H1 (cell line): ENCODE data around the gene RAB29. TPM values are rescaled to one million over a fixed set of nuclear protein-coding genes. Genes with fewer than 3 reads are reported as not detected.

ENCODE experiments used
- CTCF ChIA-PET: fragments of 300-600 bp; sonication (Branson Sonifier 250); formaldehyde crosslinking; loops from one replicate; lab custom pipeline; 2021; ENCODE audit not compliant: partially characterized antibody; lab: Charles Lee
- POLR2A ChIA-PET: fragments of 300-600 bp; sonication (Branson Sonifier 250); formaldehyde crosslinking; loops from one replicate; lab custom pipeline; 2021; ENCODE audit warnings: inconsistent platforms; ENCODE audit not compliant: partially characterized antibody; lab: Charles Lee
- DNase-seq, 2 experiments: peaks; one replicate each; pipeline versions ENCODE4 v3.0.0 to v3.0.0-alpha.2; 2010 to 2022; ENCODE audit warnings: low spot score in 2 of 2, low read depth in 1 of 2, mixed read lengths in 1 of 2
- FAIRE-seq: peaks from 2 replicates; lab custom pipeline; 2011; peaks lifted over from hg19 to GRCh38; lab: Jason Lieb, UNC
- H2AFZ ChIP-seq: 2 replicates; pipeline ENCODE4 v1.8.1; 2012; ENCODE audit warnings: low read length, inconsistent platforms
- H2AK5ac ChIP-seq: 2 replicates; pipeline ENCODE4 v1.6.1; 2013; ENCODE audit warnings: low read depth, low read length
- H2BK120ac ChIP-seq: replicated peaks from 2 replicates; pipeline ENCODE3; 2013; ENCODE audit warnings: low read depth, low read length, inconsistent platforms
- H2BK12ac ChIP-seq: 2 replicates; pipeline ENCODE4 v1.6.1; 2013; ENCODE audit warnings: low read depth, low read length
- H2BK15ac ChIP-seq: 2 replicates; pipeline ENCODE4 v1.6.1; 2013; ENCODE audit warnings: low read length
- H2BK20ac ChIP-seq: 2 replicates; pipeline ENCODE4 v1.6.1; 2013; ENCODE audit warnings: low read length
- H2BK5ac ChIP-seq: 2 replicates; pipeline ENCODE4 v1.6.1; 2013; ENCODE audit warnings: low read depth, low read length
- H3K14ac ChIP-seq: 2 replicates; pipeline ENCODE4 v1.6.1; 2013; ENCODE audit warnings: inconsistent platforms; ENCODE audit not compliant: insufficient read length
- H3K18ac ChIP-seq: 2 replicates; pipeline ENCODE4 v1.6.1; 2013; ENCODE audit warnings: low read length; ENCODE audit errors: extremely low read depth
- H3K23ac ChIP-seq: 2 replicates; pipeline ENCODE4 v1.6.1; 2013; ENCODE audit warnings: inconsistent platforms; ENCODE audit not compliant: insufficient read length
- H3K23me2 ChIP-seq: 2 replicates; pipeline ENCODE4 v1.6.1; 2013; ENCODE audit warnings: low read depth, low read length
- H3K27ac ChIP-seq: 2 replicates; pipeline ENCODE4 v1.6.1; 2011; ENCODE audit warnings: low read depth, low read length, inconsistent platforms
- H3K27me3 ChIP-seq, 4 experiments: replicated peaks in 1 of 4; 1 replicate in 1 of 4; 2 replicates in 3 of 4; pipeline versions ENCODE4 v1.6.1 to v1.8.1; 2011 to 2013; ENCODE audit warnings: low read length in 3 of 4, mild to moderate bottlenecking in 3 of 4, inconsistent platforms in 2 of 4, mixed read lengths in 2 of 4, moderate library complexity in 1 of 4; ENCODE audit not compliant: control insufficient read depth in 3 of 4, insufficient read depth in 3 of 4; ENCODE audit errors: extremely low read depth in 1 of 4
- H3K36me3 ChIP-seq, 4 experiments: 2 replicates each; pipeline versions ENCODE4 v1.6.1 to v1.8.1; 2011 to 2013; ENCODE audit warnings: mild to moderate bottlenecking in 4 of 4, low read length in 3 of 4, moderate library complexity in 2 of 4, control low read depth in 1 of 4, inconsistent platforms in 1 of 4; ENCODE audit not compliant: insufficient read depth in 4 of 4, control insufficient read depth in 2 of 4
- H3K4ac ChIP-seq: replicated peaks from 2 replicates; pipeline ENCODE3; 2013; ENCODE audit warnings: low read length, low read depth, mixed read lengths, inconsistent platforms; ENCODE audit not compliant: insufficient read length
- H3K4me1 ChIP-seq, 4 experiments: replicated peaks in 1 of 4; 1 replicate in 1 of 4; 2 replicates in 3 of 4; pipeline versions ENCODE4 v1.6.1 to v1.8.1; 2011 to 2013; ENCODE audit warnings: low read length in 3 of 4, inconsistent platforms in 2 of 4, mixed read lengths in 1 of 4; ENCODE audit not compliant: insufficient read depth in 4 of 4, control insufficient read depth in 3 of 4
- H3K4me2 ChIP-seq, 2 experiments: 2 replicates each; pipeline versions ENCODE4 v1.6.1 to v1.8.1; 2011 to 2013; ENCODE audit warnings: low read depth in 2 of 2, low read length in 2 of 2, control low read depth in 1 of 2, inconsistent platforms in 1 of 2, mild to moderate bottlenecking in 1 of 2; ENCODE audit not compliant: insufficient read depth in 1 of 2
- H3K4me3 ChIP-seq, 4 experiments: fragments of 200-600, 300-600 bp in 1 of 4; sonication (generic), shearing (Covaris generic), sonication (Bioruptor Twin) in 1 of 4; 2 replicates each; pipeline versions ENCODE4 v1.5.1 to v1.8.1; 2011 to 2016; ENCODE audit warnings: low read length in 4 of 4, low read depth in 3 of 4, control low read depth in 2 of 4, inconsistent platforms in 2 of 4, mild to moderate bottlenecking in 2 of 4, mixed read lengths in 1 of 4, moderate library complexity in 1 of 4; ENCODE audit not compliant: insufficient read depth in 2 of 4; ENCODE audit errors: extremely low read depth in 1 of 4
- H3K56ac ChIP-seq: replicated peaks from 2 replicates; pipeline ENCODE3; 2013; ENCODE audit warnings: low read depth, mild to moderate bottlenecking, mixed read lengths, low read length, inconsistent platforms; ENCODE audit not compliant: insufficient read length
- H3K79me1 ChIP-seq: 2 replicates; pipeline ENCODE4 v1.6.1; 2013; ENCODE audit warnings: low read depth, low read length, control low read depth
- H3K79me2 ChIP-seq, 2 experiments: 2 replicates each; pipeline versions ENCODE4 v1.6.1 to v1.8.1; 2012 to 2013; ENCODE audit warnings: low read length in 2 of 2, mild to moderate bottlenecking in 2 of 2, inconsistent platforms in 1 of 2; ENCODE audit not compliant: insufficient read depth in 2 of 2, control insufficient read depth in 1 of 2
- H3K9ac ChIP-seq, 4 experiments: replicated peaks in 1 of 4; 1 replicate in 1 of 4; 2 replicates in 3 of 4; pipeline versions ENCODE4 v1.6.1 to v1.8.1; 2011 to 2013; ENCODE audit warnings: low read depth in 3 of 4, low read length in 3 of 4, control low read depth in 2 of 4, mild to moderate bottlenecking in 2 of 4, moderate library complexity in 2 of 4, inconsistent platforms in 1 of 4; ENCODE audit errors: extremely low read depth in 1 of 4
- H3K9me3 ChIP-seq, 2 experiments: 2 replicates each; pipeline versions ENCODE4 v1.6.1 to v1.8.1; 2012 to 2013; ENCODE audit warnings: mild to moderate bottlenecking in 2 of 2, moderate library complexity in 2 of 2, control low read depth in 1 of 2, inconsistent platforms in 1 of 2, low read depth in 1 of 2, low read length in 1 of 2, mixed read lengths in 1 of 2; ENCODE audit not compliant: insufficient read depth in 2 of 2
- H4K20me1 ChIP-seq, 2 experiments: replicated peaks in 1 of 2; 2 replicates each; pipeline versions ENCODE3 to v1.8.1; 2011 to 2013; ENCODE audit warnings: inconsistent platforms in 2 of 2, low read length in 2 of 2, mild to moderate bottlenecking in 1 of 2; ENCODE audit not compliant: insufficient read depth in 2 of 2, control insufficient read depth in 1 of 2
- H4K5ac ChIP-seq: 2 replicates; pipeline ENCODE4 v1.6.1; 2013; ENCODE audit warnings: low read length, low read depth, mixed read lengths, inconsistent platforms; ENCODE audit not compliant: insufficient read length
- H4K8ac ChIP-seq: 2 replicates; pipeline ENCODE4 v1.8.0; 2013; ENCODE audit warnings: mild to moderate bottlenecking, moderate library complexity, low read length, inconsistent platforms; ENCODE audit not compliant: insufficient read depth; ENCODE audit errors: extremely low read depth
- H4K91ac ChIP-seq: replicated peaks from 2 replicates; pipeline ENCODE3; 2013; ENCODE audit warnings: low read length, mixed read lengths, inconsistent platforms; ENCODE audit not compliant: insufficient read length
- CBX8 ChIP-seq: fragments of 300-800, 300-1000 bp; sonication (generic); IDR thresholded peaks from 2 replicates; pipeline ENCODE4 v1.7.1; 2016; ENCODE audit warnings: low read depth, low read length, borderline replicate concordance
- E2F6 ChIP-seq: IDR thresholded peaks from 2 replicates; pipeline ENCODE4 v1.6.1; 2012; ENCODE audit warnings: inconsistent platforms
- EGR1 ChIP-seq: IDR thresholded peaks from 2 replicates; pipeline ENCODE4 v1.6.1; 2011; ENCODE audit warnings: low read depth, low read length, borderline replicate concordance
- JUND ChIP-seq: IDR thresholded peaks from 2 replicates; pipeline ENCODE4 v1.6.1; 2011; ENCODE audit warnings: mild to moderate bottlenecking, improper control_type of control experiment, low read length
- NANOG ChIP-seq: IDR thresholded peaks from 2 replicates; pipeline ENCODE4 v1.6.1; 2011; ENCODE audit warnings: low read length, low read depth, mild to moderate bottlenecking, inconsistent platforms; ENCODE audit not compliant: insufficient read depth, poor library complexity, severe bottlenecking
- POLR2A ChIP-seq, 2 experiments: IDR thresholded peaks; 1 replicate in 1 of 2; 2 replicates in 1 of 2; pipeline ENCODE4 v1.6.1; 2011; ENCODE audit warnings: low read depth in 2 of 2, low read length in 2 of 2, mild to moderate bottlenecking in 2 of 2; ENCODE audit errors: control extremely low read depth in 1 of 2
- SP1 ChIP-seq: IDR thresholded peaks from 2 replicates; pipeline ENCODE4 v1.6.1; 2011; ENCODE audit warnings: low read depth, low read length
- SRF ChIP-seq: IDR thresholded peaks from 2 replicates; pipeline ENCODE4 v1.6.1; 2011; ENCODE audit warnings: mild to moderate bottlenecking, low read depth, low read length, moderate library complexity
- TAF1 ChIP-seq: IDR thresholded peaks from 2 replicates; pipeline ENCODE4 v1.6.1; 2011; ENCODE audit warnings: mild to moderate bottlenecking, low read depth, low read length
- YY1 ChIP-seq: IDR thresholded peaks from 2 replicates; pipeline ENCODE4 v1.6.1; 2011; ENCODE audit warnings: low read depth, mild to moderate bottlenecking, low read length
- WGBS, 2 experiments: shearing (Covaris generic) in 1 of 2; methylation state at CpG; one replicate each; pipeline versions ENCODE4 v1.1.6 to v1.1.7; 2013 to 2015; ENCODE audit warnings: low lambda C conversion rate in 2 of 2, mixed read lengths in 2 of 2, inconsistent platforms in 1 of 2, low coverage in 1 of 2, missing lambda C conversion rate in 1 of 2; ENCODE audit not compliant: insufficient replicate concordance in 2 of 2, insufficient coverage in 1 of 2, insufficient read length in 1 of 2; ENCODE audit errors: extremely low coverage in 1 of 2, missing lambda C conversion rate in 1 of 2; 5-methylcytosine and 5-hydroxymethylcytosine counted together
- polyA plus RNA-seq, 7 experiments: library from polyadenylated mRNA; depleted of rRNA in 3 of 7; stranded (reverse) in 5 of 7; unstranded in 2 of 7; fragments of >200 nt in 5 of 7; fragments of 200-250 nt in 2 of 7; gene quantifications; 1 replicate in 5 of 7; 2 replicates in 1 of 7; 4 replicates in 1 of 7; pipeline versions ENCODE4 v1.2.1 to v1.2.3, GENCODE V29; 2011 to 2013; ENCODE audit warnings: missing spikeins in 2 of 7, mixed read lengths in 2 of 7
- total RNA-seq: library from RNA; stranded (reverse); fragmentation: NEBNext Ultra II Directional; extraction: Animal tissue kit (Norgen Biotek cat#: 25700); gene quantifications from 2 replicates; pipeline ENCODE4 v1.2.1, GENCODE V29; 2021
- TF ChIP-seq, protein P1 (sequence below): IDR thresholded peaks from 2 replicates; pipeline ENCODE4 v1.6.1; 2011; ENCODE audit warnings: low read length, improper control_type of control experiment

RAB29 gene
- total and polyA plus RNA-seq, 2 of the 8 experiments (the other 6 are each of a cell fraction or from before 2014, with no cell fraction given), result 10.1 to 17.3 TPM

DNA sequence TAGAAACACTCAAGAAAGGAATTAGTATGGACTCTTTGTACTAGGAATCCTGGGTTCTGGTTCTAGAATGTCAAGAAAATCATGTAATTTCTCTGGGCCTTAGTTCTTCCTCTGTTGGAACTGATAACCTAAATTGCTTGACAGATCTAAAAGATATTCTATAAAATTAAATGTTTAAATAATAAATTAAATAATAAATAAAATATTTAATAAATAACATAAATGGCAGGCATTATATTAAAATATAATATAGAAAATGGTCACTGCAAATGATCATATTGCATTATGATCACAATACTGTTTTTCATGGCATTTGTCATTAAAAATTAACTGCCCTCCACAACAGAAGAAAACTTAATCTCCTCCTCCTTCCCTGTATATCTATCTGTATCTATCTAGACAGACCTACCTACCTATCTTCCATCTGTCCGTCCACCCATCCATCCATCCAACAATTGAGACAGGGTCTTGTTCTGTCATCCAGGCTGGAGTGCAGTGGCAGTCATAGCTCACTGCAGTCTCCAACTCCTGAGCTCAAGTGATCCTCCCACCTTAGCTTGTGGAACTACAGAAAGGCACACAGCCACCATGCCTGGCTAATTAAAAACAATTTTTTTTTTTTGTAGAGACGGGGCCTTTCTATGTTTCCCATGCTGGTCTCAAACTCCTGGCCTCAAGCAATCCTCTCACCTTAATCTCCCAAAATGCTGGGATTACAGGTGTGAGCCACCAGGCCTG is 41.7 kb downstream of the RAB29 start:
- H2BK120ac ChIP-seq, result no peak overlapping the region
- no peak overlapping the region for H3K4me3 ChIP-seq
- H4K5ac ChIP-seq, result no peak overlapping the region
- H4K91ac ChIP-seq, result no peak overlapping the region
- DNase-seq (no peak), FAIRE-seq (no peak)
- H3K18ac ChIP-seq, result no peak overlapping the region; the same call in 1 of the 2 replicates
- H2BK5ac ChIP-seq, result no peak overlapping the region
- CTCF ChIA-PET, result interaction anchor here (1.3 to 4.7 kb wide), 3 partner anchors 21 to 185 kb away, joined by 3 to 36 read pairs (median 24); no protein-coding TSS in a partner anchor
- H4K20me1 ChIP-seq, result peaks cover 10 to 11% of the 10 kb centered on the region in 2 experiments
- no peaks in the 10 kb centered on the region for H3K27me3 ChIP-seq
- no peak overlapping the region for H3K56ac ChIP-seq
- WGBS, 2 experiments, result 95% methylated on average over 2 of the region's 2 CpGs; no CpG with 5 or more reads in 1 of the 2 experiments
- H4K8ac ChIP-seq, result no peak overlapping the region
- H3K79me2 ChIP-seq, result peaks cover 3 to 99% of the 10 kb centered on the region in 2 experiments; a peak in 3 of 4 replicates
- peaks cover 0 to 30% (median 4%) of the 10 kb centered on the region in 4 experiments; a peak in 4 of 8 replicates for H3K36me3 ChIP-seq
- no peak overlapping the region for H2BK20ac ChIP-seq
- H3K23me2 ChIP-seq, result no peaks in the 10 kb centered on the region
- H3K14ac ChIP-seq, result no peak overlapping the region
- no peak overlapping the region for H3K23ac ChIP-seq
- H2BK15ac ChIP-seq, result no peak overlapping the region
- no peak overlapping the region for H3K4me2 ChIP-seq
- no peak overlapping the region for H2AFZ ChIP-seq
- no peak overlapping the region for H2BK12ac ChIP-seq
- H3K4ac ChIP-seq, result no peak overlapping the region
- no peaks in the 10 kb centered on the region; the same call in 1 of the 2 replicates for H3K79me1 ChIP-seq
- no peak overlapping the region for H3K27ac ChIP-seq
- POLR2A ChIA-PET, result interaction anchor here (0.6 to 10.7 kb wide), 5 partner anchors 9 to 109 kb away, joined by 3 to 61 read pairs (median 8); no protein-coding TSS in a partner anchor
- H3K4me1 ChIP-seq, result no peaks in the 10 kb centered on the region
- H3K9ac ChIP-seq, result no peak overlapping the region
- H2AK5ac ChIP-seq, result no peak overlapping the region
- no peaks in the 10 kb centered on the region for H3K9me3 ChIP-seq
- TF ChIP-seq SRF (no peak), YY1 (no peak), E2F6 (no peak), POLR2A (IDR thresholded peaks at IDR 0.05; ENCODE audit: control extremely low read depth in 1 of 2, low read depth in 2 of 2, low read length in 2 of 2) (no peak), NANOG (no peak), TAF1 (no peak), SP1 (no peak), CBX8 (no peak), EGR1 (no peak), JUND (no peak)
- TF ChIP-seq, protein P1, sequence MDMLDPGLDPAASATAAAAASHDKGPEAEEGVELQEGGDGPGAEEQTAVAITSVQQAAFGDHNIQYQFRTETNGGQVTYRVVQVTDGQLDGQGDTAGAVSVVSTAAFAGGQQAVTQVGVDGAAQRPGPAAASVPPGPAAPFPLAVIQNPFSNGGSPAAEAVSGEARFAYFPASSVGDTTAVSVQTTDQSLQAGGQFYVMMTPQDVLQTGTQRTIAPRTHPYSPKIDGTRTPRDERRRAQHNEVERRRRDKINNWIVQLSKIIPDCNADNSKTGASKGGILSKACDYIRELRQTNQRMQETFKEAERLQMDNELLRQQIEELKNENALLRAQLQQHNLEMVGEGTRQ, result no peak
